ENCODE measurements around the gene RPL39L. TPM values are rescaled to one million over a fixed set of nuclear protein-coding genes. Genes with fewer than 3 reads are reported as not detected.

The RPL39L gene
- total and polyA plus RNA-seq, 2 of the 13 experiments (the other 11 are each of a cell fraction or from before 2014, with no cell fraction given), result not detected

- BruUV-seq (replicated peaks), result no TSS peak
- TF ChIP-seq IRF2 (CRISPR knock-in tag; IDR thresholded peaks at IDR 0.05) (no peak), ZNF160 (CRISPR knock-in tag; IDR thresholded peaks at IDR 0.05) (no peak)
- TF ChIP-seq, protein P1, sequence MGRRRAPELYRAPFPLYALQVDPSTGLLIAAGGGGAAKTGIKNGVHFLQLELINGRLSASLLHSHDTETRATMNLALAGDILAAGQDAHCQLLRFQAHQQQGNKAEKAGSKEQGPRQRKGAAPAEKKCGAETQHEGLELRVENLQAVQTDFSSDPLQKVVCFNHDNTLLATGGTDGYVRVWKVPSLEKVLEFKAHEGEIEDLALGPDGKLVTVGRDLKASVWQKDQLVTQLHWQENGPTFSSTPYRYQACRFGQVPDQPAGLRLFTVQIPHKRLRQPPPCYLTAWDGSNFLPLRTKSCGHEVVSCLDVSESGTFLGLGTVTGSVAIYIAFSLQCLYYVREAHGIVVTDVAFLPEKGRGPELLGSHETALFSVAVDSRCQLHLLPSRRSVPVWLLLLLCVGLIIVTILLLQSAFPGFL (CRISPR knock-in tag; IDR thresholded peaks at IDR 0.05), result no peak
- TF ChIP-seq, protein P2, sequence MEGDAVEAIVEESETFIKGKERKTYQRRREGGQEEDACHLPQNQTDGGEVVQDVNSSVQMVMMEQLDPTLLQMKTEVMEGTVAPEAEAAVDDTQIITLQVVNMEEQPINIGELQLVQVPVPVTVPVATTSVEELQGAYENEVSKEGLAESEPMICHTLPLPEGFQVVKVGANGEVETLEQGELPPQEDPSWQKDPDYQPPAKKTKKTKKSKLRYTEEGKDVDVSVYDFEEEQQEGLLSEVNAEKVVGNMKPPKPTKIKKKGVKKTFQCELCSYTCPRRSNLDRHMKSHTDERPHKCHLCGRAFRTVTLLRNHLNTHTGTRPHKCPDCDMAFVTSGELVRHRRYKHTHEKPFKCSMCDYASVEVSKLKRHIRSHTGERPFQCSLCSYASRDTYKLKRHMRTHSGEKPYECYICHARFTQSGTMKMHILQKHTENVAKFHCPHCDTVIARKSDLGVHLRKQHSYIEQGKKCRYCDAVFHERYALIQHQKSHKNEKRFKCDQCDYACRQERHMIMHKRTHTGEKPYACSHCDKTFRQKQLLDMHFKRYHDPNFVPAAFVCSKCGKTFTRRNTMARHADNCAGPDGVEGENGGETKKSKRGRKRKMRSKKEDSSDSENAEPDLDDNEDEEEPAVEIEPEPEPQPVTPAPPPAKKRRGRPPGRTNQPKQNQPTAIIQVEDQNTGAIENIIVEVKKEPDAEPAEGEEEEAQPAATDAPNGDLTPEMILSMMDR (CRISPR knock-in tag; IDR thresholded peaks at IDR 0.05), result no peak
- no peak overlapping the region for H3K4me3 ChIP-seq (replicated peaks in 1 of 3; ENCODE audit: insufficient read depth in 1 of 3, low read depth in 2 of 3, low read length in 3 of 3)
- H2AFZ ChIP-seq (ENCODE audit: low read length), result no peak overlapping the region
- no peaks in the 10 kb centered on the region for H3K4me1 ChIP-seq (ENCODE audit: insufficient read depth, low read length)
- ATAC-seq, result no peak
- no peak overlapping the region for H3K27ac ChIP-seq (ENCODE audit: extremely low read length, insufficient read depth, low read length)
- intact Hi-C loops (cut with micrococcal nuclease; ENCODE audit: unreplicated experiment), result no loop called here
- no peaks in the 10 kb centered on the region for H3K36me3 ChIP-seq (replicated peaks in 1 of 2; ENCODE audit: control insufficient read depth in 1 of 2, insufficient read depth in 2 of 2, low read length in 2 of 2)
- 29% methylated on average over 3 of the region's 3 CpGs for WGBS (ENCODE audit: low lambda C conversion rate)
- ChIA-PET CTCF (ENCODE audit: low intra/inter-chr PET ratio, low total read pairs) (no interaction called here), POLR2A (interaction anchor here (0.6 kb wide), 1 partner anchor 59 kb away, joined by 4 read pairs; no protein-coding TSS in a partner anchor)
- DNase-seq (ENCODE audit: low spot score), result no peak
- no peak overlapping the region for H3K4me2 ChIP-seq (ENCODE audit: low read depth, low read length)
- no peaks in the 10 kb centered on the region for H3K79me2 ChIP-seq (ENCODE audit: insufficient read depth, low read length)
- H3K27me3 ChIP-seq (ENCODE audit: control insufficient read depth in 1 of 2, insufficient read depth in 2 of 2, low read length in 2 of 2), result no peaks in the 10 kb centered on the region; a peak in 1 of 5 replicates
- H3K9ac ChIP-seq (ENCODE audit: insufficient read depth, low read depth, low read length), result no peak overlapping the region
- H3K9me3 ChIP-seq (ENCODE audit: low read length), result peaks cover 6% of the 10 kb centered on the region
- H4K20me1 ChIP-seq (ENCODE audit: insufficient read depth, low read length), result no peaks in the 10 kb centered on the region
- in situ Hi-C loops (cut with HindIII; ENCODE audit: extremely low pct_ligation_motif_present, low pct_unique_long_range_greater_than_20kb), result no loop called here
- no peak for FAIRE-seq
These were observed 578 bp upstream of the RPL39L start for GRCh38 chr3:187139895-187140253.

DNA sequence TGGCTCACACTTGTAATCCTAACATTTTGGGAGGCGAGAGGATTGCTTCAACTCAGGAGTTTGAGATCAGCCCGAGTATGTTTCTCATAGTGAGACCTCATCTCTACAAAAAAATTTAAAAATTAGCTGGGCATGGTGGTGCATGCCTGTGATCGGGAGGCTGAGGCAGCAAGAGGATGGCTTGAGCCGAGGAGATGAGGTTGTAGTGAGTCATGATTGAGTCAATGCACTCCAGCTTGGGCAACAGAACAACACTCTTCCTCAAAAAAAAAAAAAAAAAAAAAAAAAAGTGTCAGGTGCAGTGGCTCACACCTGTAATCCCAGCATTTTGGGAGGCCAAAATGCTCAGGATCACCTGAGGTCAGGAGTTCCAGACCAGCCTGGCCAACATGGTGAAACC, 2.4 kb downstream of the RPL39L start:
- no peak overlapping the region for H2AFZ ChIP-seq (ENCODE audit: low read length)
- H3K27ac ChIP-seq (ENCODE audit: extremely low read length, insufficient read depth, low read length), result no peak overlapping the region
- H3K9ac ChIP-seq (ENCODE audit: insufficient read depth, low read depth, low read length), result no peak overlapping the region
- WGBS (ENCODE audit: low lambda C conversion rate), result 29% methylated on average over 4 of the region's 4 CpGs
- FAIRE-seq, result no peak
- H3K4me3 ChIP-seq (replicated peaks in 1 of 3; ENCODE audit: insufficient read depth in 1 of 3, low read depth in 2 of 3, low read length in 3 of 3), result no peak overlapping the region
- in situ Hi-C loops (cut with HindIII; ENCODE audit: extremely low pct_ligation_motif_present, low pct_unique_long_range_greater_than_20kb) (no loop called here), intact Hi-C loops (cut with micrococcal nuclease; ENCODE audit: unreplicated experiment) (no loop called here)
- POLR2A ChIA-PET, result no interaction called here
- DNase-seq (ENCODE audit: low spot score), result no peak
- no peak for ATAC-seq
- no peaks in the 10 kb centered on the region for H3K4me1 ChIP-seq (ENCODE audit: insufficient read depth, low read length)
- no TSS peak for BruUV-seq (replicated peaks)
- no peaks in the 10 kb centered on the region for H3K79me2 ChIP-seq (ENCODE audit: insufficient read depth, low read length)
- no peaks in the 10 kb centered on the region for H4K20me1 ChIP-seq (ENCODE audit: insufficient read depth, low read length)
- H3K27me3 ChIP-seq (ENCODE audit: control insufficient read depth in 1 of 2, insufficient read depth in 2 of 2, low read length in 2 of 2), result peaks cover 0 to 7% of the 10 kb centered on the region in 2 experiments; a peak in 1 of 5 replicates
- H3K36me3 ChIP-seq (replicated peaks in 1 of 2; ENCODE audit: control insufficient read depth in 1 of 2, insufficient read depth in 2 of 2, low read length in 2 of 2), result no peaks in the 10 kb centered on the region
- CTCF ChIA-PET (ENCODE audit: low intra/inter-chr PET ratio, low total read pairs), result no interaction called here
- no peaks in the 10 kb centered on the region for H3K9me3 ChIP-seq (ENCODE audit: low read length)
- no peak overlapping the region for H3K4me2 ChIP-seq (ENCODE audit: low read depth, low read length)
- TF ChIP-seq ZSCAN29 (CRISPR knock-in tag; conservative IDR thresholded peaks at IDR 0.05) (no peak), ZNF883 (CRISPR knock-in tag; IDR thresholded peaks at IDR 0.05; ENCODE audit: not compliant biosample characterization) (no peak), ZNF329 (CRISPR knock-in tag; IDR thresholded peaks at IDR 0.05; ENCODE audit: low read depth) (no peak), NR2F6 (IDR thresholded peaks at IDR 0.05) (no peak), NR2F6 (CRISPR knock-in tag; IDR thresholded peaks at IDR 0.05) (no peak), ZNF878 (CRISPR knock-in tag; IDR thresholded peaks at IDR 0.05) (no peak), RARG (CRISPR knock-in tag; IDR thresholded peaks at IDR 0.05; ENCODE audit: low read depth) (no peak), HNRNPK (IDR thresholded peaks at IDR 0.05; ENCODE audit: low read depth, low read length, poor library complexity, severe bottlenecking) (no peak), ZNF430 (CRISPR knock-in tag; IDR thresholded peaks at IDR 0.05) (no peak), ZFP36 (IDR thresholded peaks at IDR 0.05; ENCODE audit: borderline replicate concordance, low read depth, low read length, partially characterized antibody) (no peak), MTA3 (CRISPR knock-in tag; IDR thresholded peaks at IDR 0.05) (no peak), NR3C1 (CRISPR knock-in tag; IDR thresholded peaks at IDR 0.05) (no peak), NFYC (CRISPR knock-in tag; IDR thresholded peaks at IDR 0.05) (no peak), ZNF3 (CRISPR knock-in tag; IDR thresholded peaks at IDR 0.05) (no peak)
- TF ChIP-seq, protein P3, sequence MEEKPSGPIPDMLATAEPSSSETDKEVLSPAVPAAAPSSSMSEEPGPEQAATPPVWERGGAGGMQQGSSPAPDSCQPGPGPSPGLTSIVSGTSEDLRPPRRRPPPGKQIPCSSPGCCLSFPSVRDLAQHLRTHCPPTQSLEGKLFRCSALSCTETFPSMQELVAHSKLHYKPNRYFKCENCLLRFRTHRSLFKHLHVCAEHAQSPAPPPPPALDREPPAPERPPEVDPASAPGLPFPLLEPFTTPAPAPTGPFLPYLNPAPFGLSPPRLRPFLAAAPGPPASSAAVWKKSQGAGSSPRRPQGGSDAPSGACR (CRISPR knock-in tag; IDR thresholded peaks at IDR 0.05), result no peak

All from HepG2 (cell line).